HEK293 (cell line): Measurements from ENCODE around the gene PIK3R5.
"Not testable (repeated sequence)": the region's sequence is repeated elsewhere in the genome, so short reads cannot be mapped to it uniquely, and the experiment has no call there.

Source experiments
- CTCF ChIP-seq: fragments of 450-650 bp; formaldehyde crosslinking; IDR thresholded peaks from 2 replicates; pipeline ENCODE4 v1.5.1; 2016; ENCODE audit warnings: missing biosample characterization, missing genetic modification characterization
- YY1 ChIP-seq: fragments of 450-650 bp; formaldehyde crosslinking; IDR thresholded peaks from 2 replicates; pipeline ENCODE4 v1.5.1; 2018; ENCODE audit warnings: missing biosample characterization, missing genetic modification characterization
- ZEB2 ChIP-seq: fragments of 450-650 bp; formaldehyde crosslinking; IDR thresholded peaks from 2 replicates; pipeline ENCODE4 v1.5.1; 2016; ENCODE audit warnings: missing biosample characterization, missing genetic modification characterization
- ZNF311 ChIP-seq: fragments of 450-650 bp; formaldehyde crosslinking; IDR thresholded peaks from 2 replicates; pipeline ENCODE4 v1.5.1; 2017; ENCODE audit warnings: missing biosample characterization, missing genetic modification characterization, borderline replicate concordance
- ZNF433 ChIP-seq: fragments of 450-650 bp; formaldehyde crosslinking; IDR thresholded peaks from 2 replicates; pipeline ENCODE4 v1.5.1; 2016; ENCODE audit warnings: missing biosample characterization, missing genetic modification characterization, low read depth
- ZNF624 ChIP-seq: fragments of 450-650 bp; formaldehyde crosslinking; IDR thresholded peaks from 2 replicates; pipeline ENCODE4 v1.5.1; 2017; ENCODE audit warnings: missing biosample characterization, missing genetic modification characterization
- ZNF830 ChIP-seq: fragments of 450-650 bp; IDR thresholded peaks from 2 replicates; pipeline ENCODE4 v1.5.0; 2018; ENCODE audit warnings: missing biosample characterization, missing genetic modification characterization, low read depth, mild to moderate bottlenecking, moderate library complexity
- ZSCAN5A ChIP-seq: fragments of 450-650 bp; formaldehyde crosslinking; IDR thresholded peaks from 2 replicates; pipeline ENCODE4 v1.5.1; 2016; ENCODE audit warnings: missing biosample characterization, missing genetic modification characterization
- TF ChIP-seq, protein P1 (sequence below): fragments of 450-650 bp; formaldehyde crosslinking; IDR thresholded peaks from 2 replicates; pipeline ENCODE4 v1.5.1; 2016; ENCODE audit warnings: missing biosample characterization, missing genetic modification characterization, low read depth
- TF ChIP-seq, protein P2 (sequence below): fragments of 450-650 bp; formaldehyde crosslinking; IDR thresholded peaks from 2 replicates; pipeline ENCODE4 v1.5.1; 2016; ENCODE audit warnings: missing biosample characterization, missing genetic modification characterization

GRCh38 chr17:8885163-8885966 lies 80.1 kb downstream of the PIK3R5 start:
- TF ChIP-seq CTCF (tag by site-specific recombination); ZNF311 (tag by site-specific recombination); ZSCAN5A (tag by site-specific recombination); ZEB2; YY1; ZNF433; ZNF830 (tag by site-specific recombination); ZNF624: not testable (repeated sequence)
- TF ChIP-seq, protein P1, sequence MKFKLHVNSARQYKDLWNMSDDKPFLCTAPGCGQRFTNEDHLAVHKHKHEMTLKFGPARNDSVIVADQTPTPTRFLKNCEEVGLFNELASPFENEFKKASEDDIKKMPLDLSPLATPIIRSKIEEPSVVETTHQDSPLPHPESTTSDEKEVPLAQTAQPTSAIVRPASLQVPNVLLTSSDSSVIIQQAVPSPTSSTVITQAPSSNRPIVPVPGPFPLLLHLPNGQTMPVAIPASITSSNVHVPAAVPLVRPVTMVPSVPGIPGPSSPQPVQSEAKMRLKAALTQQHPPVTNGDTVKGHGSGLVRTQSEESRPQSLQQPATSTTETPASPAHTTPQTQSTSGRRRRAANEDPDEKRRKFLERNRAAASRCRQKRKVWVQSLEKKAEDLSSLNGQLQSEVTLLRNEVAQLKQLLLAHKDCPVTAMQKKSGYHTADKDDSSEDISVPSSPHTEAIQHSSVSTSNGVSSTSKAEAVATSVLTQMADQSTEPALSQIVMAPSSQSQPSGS (tag by site-specific recombination): not testable (repeated sequence)
- TF ChIP-seq, protein P2, sequence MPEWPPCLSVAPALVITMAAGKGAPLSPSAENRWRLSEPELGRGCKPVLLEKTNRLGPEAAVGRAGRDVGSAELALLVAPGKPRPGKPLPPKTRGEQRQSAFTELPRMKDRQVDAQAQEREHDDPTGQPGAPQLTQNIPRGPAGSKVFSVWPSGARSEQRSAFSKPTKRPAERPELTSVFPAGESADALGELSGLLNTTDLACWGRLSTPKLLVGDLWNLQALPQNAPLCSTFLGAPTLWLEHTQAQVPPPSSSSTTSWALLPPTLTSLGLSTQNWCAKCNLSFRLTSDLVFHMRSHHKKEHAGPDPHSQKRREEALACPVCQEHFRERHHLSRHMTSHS (tag by site-specific recombination): not testable (repeated sequence)
